HL-60/S4 (cell line): Measurements from ENCODE around the gene AGAP1.

Experiments used
- in situ Hi-C: fragments of 300-500 bp; cut with MboI; formaldehyde crosslinking; loops from 2 replicates; pipeline ENCODE4 v1.14.3; 2022; ENCODE audit warnings: low sequenced_read_pairs

AGAP1 gene

GRCh38 chr2:235675678-235676535, 182.1 kb downstream of the AGAP1 start:
- in situ Hi-C loops, result no loop called here

- in situ Hi-C loops, result no loop called here
These were observed 182.6 kb downstream of the AGAP1 start for GRCh38 chr2:235676536-235676799.

- in situ Hi-C loops, result no loop called here
These were observed 183.5 kb downstream of the AGAP1 start for GRCh38 chr2:235677276-235677788.

GRCh38 chr2:235677937-235678336, 184.1 kb downstream of the AGAP1 start:
- in situ Hi-C loops, result no loop called here

- in situ Hi-C loops, result no loop called here
These were observed 184.9 kb downstream of the AGAP1 start for GRCh38 chr2:235678712-235679111.

- in situ Hi-C loops, result no loop called here
These were observed 185.6 kb downstream of the AGAP1 start for GRCh38 chr2:235679471-235679870.

- in situ Hi-C loops, result no loop called here
These were observed 191.3 kb downstream of the AGAP1 start for GRCh38 chr2:235685024-235685721.

- in situ Hi-C loops, result no loop called here
These were observed 194.9 kb downstream of the AGAP1 start for GRCh38 chr2:235688511-235689426.

- in situ Hi-C loops, result no loop called here
These were observed 195.6 kb downstream of the AGAP1 start for GRCh38 chr2:235689427-235689853.

- in situ Hi-C loops, result no loop called here
These were observed 196.4 kb downstream of the AGAP1 start for GRCh38 chr2:235690082-235690808.

- in situ Hi-C loops, result no loop called here
These were observed 197.1 kb downstream of the AGAP1 start for GRCh38 chr2:235690809-235691450.

- in situ Hi-C loops, result no loop called here
These were observed 198.2 kb downstream of the AGAP1 start for GRCh38 chr2:235692076-235692475.

- in situ Hi-C loops, result no loop called here
These were observed 198.9 kb downstream of the AGAP1 start for GRCh38 chr2:235692671-235693171.

GRCh38 chr2:235693279-235693678, 199.4 kb downstream of the AGAP1 start:
- in situ Hi-C loops, result no loop called here

- in situ Hi-C loops, result no loop called here
These were observed 201.1 kb downstream of the AGAP1 start for GRCh38 chr2:235694721-235695601.

GRCh38 chr2:235695602-235695895, 201.7 kb downstream of the AGAP1 start:
- in situ Hi-C loops, result no loop called here

GRCh38 chr2:235697041-235697440, 203.2 kb downstream of the AGAP1 start:
- in situ Hi-C loops, result no loop called here

- in situ Hi-C loops, result no loop called here
These were observed 204.2 kb downstream of the AGAP1 start for GRCh38 chr2:235698028-235698427.

- in situ Hi-C loops, result no loop called here
These were observed 204.6 kb downstream of the AGAP1 start for GRCh38 chr2:235698491-235698890.
